GM21529 (cell line): ENCODE results near the gene LEMD2.

Experiments used
- ATAC-seq: cut with Tn5 transposase; IDR thresholded peaks from one replicate; pipeline ENCODE4 v1.9.1; 2021; ENCODE audit not compliant: unreplicated experiment

The LEMD2 gene

DNA sequence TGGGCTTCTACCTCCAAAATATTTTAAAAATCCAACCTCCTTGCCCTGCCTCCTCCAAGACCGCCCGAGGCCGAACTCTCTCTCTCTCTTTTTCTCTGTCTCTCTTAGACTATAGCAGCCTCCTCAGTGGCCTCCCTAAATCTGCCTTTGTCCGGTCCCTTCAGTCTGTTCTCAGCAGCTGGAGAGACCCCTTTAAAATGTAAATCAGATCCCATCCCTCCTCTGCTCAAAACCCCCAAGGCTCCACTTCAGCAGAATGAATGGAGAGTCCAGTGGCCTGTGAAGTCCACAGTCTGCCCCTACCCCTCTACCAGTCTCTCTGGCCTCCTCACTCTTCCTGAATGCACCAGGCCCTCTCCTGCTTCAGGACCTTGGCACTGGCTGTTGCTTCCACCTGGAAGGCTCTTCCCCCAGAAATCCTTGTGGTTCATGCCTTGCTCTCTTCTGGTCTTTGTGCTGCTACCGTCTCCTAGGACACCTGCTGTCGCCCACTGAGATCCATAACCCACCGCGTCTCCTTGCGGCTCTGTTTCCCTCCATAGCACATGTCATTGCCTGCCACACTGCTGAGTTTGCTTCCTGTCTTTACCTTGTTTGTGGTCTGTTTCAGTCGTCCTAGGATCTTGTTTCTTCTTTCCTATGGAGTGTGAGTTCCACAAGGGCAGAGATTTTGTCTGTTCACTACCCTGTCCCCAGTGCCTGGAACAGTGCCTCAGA is 8.9 kb upstream of the LEMD2 start:
- no peak for ATAC-seq

DNA sequence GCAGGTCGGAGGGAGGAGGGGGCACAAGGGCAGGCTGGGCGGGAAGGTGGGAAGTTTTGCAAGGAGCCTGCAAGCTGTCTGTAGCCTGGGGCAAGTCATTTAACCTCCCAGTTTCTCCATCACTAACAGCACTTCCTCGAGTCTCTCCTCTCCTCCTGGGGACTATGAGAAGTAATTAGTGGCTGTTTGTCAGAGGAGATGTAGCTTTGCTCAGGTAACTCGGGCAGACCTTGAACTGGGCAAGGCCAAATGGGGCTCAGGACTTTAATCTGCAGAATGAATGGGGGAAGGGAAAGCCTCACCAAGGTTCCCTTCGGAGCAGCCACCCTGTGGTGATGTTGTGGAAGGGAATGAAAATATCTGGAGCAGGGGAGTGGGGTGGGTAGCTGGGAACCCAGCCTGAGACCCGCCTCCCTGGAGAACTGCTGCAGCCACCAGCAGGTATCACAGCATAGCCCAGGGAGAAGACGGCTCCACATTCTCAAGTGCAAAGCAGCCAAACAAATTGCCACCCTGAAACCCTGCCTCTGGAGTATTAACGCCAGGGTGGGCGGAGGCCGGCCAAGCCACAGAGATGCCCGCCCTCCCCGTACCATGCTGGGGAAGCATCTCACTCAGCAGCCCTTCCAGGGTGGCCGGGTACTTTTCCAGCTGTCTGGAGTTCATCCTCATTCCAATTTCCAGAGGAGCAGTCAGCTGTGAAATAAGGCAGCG is 6.1 kb upstream of the LEMD2 start:
- no peak for ATAC-seq

DNA sequence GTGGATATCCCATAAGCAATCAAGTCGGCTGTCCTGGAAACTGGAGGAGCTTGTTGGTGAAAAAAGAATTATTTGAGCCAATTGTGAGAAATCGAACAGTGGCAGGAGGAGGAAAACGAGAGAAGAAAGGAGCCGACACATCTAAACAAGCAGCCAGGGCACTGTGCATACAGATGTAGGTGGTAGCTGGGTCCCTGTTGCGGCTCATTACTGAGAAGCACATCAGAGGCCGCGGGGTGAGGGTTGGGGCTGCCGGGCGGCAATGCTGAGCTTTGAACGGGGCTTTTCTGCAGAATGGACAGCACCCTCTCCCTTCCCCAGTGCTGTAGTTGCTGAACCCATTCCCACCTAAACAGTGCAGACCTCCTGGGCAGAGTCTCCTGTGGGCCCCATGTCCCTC is 4.1 kb upstream of the LEMD2 start:
- no peak for ATAC-seq

DNA sequence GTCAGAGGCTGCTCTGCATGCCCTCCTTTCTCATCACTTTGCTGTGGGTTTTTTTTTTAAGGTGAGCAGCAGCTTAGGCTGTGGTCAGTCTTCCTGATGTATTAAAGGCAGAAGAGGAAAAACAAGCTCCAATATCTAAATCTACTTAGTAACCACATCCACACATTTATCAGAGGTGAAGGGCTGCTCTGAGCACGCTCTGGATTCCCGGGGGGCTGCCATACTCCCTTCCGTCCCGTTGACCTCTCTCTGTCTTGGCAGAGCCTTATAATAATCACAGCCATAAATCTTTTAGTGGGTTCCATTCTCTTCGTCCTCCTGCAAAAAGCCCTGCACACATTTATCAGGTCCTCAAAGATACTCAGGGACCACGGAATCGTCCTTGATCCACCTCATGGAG is 2.7 kb upstream of the LEMD2 start:
- no peak for ATAC-seq

DNA sequence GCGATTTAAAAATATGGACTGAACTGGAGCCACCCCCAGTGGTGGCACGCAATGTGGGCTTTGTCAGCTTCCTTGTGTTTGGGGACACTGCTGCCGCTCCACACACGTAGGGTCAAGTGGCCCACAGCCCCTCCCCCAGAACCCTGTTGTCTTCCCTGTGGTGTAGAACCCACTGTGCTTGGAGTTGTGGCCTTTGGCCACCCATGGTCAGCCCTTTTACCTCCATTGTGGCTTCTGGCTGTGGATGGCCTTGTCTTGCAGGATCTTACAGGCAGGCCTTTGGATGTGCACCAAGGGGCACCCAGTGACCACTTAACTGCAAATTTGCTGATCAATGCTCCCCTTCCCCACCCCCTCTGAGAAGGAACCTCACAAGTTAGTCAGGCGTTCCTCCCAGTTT is 2.0 kb upstream of the LEMD2 start:
- no peak for ATAC-seq

- no peak for ATAC-seq
Measured at GRCh38 chr6:33790379-33790778, 1.4 kb upstream of the LEMD2 start.

DNA sequence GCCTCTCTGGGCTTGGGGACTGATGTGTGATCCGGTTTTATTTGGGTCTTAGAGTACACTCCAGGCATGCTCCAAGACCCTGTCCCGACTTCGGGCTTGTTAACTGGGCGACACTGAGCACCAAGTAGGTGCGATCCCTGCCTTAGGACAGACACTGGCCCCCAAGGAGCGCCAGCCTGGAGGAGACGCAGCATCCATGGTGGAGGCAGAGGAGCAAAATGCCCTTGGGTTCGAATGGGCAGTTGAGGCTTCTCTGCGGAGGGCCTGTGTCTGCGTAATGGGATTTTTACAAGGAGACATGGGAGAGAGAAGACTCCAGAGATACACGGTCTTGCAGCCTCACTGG is 593 bp upstream of the LEMD2 start:
- no peak for ATAC-seq

GRCh38 chr6:33787954-33788693 is 806 bp downstream of the LEMD2 start:
- ATAC-seq, result peak; percentile 42

GRCh38 chr6:33787346-33787953 is 1.5 kb downstream of the LEMD2 start:
- no peak for ATAC-seq

DNA sequence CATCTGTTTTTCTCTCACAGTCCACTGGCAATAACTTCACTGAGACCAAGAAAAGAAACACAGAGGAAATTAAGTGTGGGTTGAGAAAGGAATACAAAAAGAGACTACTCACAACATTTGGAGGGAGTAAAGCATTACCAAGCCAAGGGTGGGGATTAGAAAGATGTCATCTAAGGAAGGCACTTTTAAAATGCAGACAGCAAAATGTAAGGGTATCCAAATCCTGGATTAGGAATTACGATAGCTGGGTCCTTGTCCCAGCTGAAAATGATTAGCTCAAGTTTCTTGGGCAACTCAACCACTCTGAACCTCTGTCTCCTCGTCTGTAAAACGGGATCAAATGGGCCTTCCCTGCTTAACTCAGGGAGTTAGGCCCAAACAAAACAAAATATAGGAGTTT is 2.2 kb downstream of the LEMD2 start:
- no peak for ATAC-seq

DNA sequence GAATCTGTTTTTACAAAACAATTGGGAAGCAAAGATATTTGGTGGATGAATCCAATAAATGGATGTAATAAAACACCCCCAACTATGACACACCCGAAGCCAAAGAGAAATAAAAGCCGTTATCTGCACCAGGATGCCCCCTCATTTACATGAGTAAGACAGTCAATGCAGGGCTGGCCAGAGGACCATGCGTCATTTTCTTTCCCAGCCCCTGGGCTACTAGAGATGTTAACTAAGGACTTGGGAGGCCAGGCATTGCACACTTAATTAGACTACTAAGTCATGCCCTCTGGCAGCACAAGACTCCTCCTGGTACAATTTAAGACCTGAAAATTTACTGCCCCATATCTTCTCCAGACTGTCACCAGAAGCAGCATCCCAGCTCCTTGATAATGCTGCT is 3.2 kb downstream of the LEMD2 start:
- ATAC-seq, result no peak

DNA sequence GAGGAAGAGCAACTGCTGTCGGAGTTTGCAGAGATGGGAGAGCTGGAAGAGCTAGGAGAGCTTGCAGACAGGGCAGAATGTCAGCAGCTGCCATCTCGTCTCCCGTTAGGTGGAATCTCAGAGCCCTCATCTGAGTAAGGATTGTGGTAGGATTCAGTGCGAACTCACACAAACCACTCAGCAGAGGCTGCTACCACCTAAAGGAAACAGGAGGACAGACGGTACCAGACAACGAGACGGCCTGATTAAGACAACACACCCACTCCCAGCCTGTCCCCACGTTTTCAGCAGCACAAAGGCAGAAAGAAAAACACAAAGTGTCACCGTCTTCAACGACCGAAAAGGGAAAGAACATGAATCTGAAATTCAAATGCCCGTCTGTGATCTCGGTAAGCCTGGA is 4.1 kb downstream of the LEMD2 start:
- ATAC-seq, result no peak

- ATAC-seq, result no peak
Measured at GRCh38 chr6:33783781-33784520, 5.0 kb downstream of the LEMD2 start.

- no peak for ATAC-seq
Measured at GRCh38 chr6:33782561-33782960, 6.4 kb downstream of the LEMD2 start.

- ATAC-seq, result no peak
Measured at GRCh38 chr6:33781131-33781975, 7.6 kb downstream of the LEMD2 start.

DNA sequence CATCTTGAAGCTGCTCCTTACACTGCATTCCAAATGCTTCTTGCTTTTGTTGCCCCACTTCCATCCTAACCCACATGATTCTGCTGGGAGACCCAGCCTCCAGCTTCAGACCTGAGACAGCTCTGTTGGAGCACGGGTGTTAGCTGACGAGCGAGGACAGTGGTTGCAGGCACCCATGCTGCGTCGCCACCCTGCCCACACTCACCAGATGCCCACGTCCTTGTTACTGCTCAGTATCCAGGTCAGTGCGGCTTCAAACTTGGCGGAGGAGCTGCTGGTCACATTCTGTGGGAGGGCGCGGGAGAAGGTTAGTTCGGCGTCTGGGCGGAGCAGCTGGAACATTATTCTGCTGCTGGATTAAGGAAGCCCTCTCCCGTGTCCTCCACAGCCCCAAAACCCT is 9.0 kb downstream of the LEMD2 start:
- ATAC-seq, result no peak

GRCh38 chr6:33779290-33779689 is 9.6 kb downstream of the LEMD2 start:
- ATAC-seq, result no peak

DNA sequence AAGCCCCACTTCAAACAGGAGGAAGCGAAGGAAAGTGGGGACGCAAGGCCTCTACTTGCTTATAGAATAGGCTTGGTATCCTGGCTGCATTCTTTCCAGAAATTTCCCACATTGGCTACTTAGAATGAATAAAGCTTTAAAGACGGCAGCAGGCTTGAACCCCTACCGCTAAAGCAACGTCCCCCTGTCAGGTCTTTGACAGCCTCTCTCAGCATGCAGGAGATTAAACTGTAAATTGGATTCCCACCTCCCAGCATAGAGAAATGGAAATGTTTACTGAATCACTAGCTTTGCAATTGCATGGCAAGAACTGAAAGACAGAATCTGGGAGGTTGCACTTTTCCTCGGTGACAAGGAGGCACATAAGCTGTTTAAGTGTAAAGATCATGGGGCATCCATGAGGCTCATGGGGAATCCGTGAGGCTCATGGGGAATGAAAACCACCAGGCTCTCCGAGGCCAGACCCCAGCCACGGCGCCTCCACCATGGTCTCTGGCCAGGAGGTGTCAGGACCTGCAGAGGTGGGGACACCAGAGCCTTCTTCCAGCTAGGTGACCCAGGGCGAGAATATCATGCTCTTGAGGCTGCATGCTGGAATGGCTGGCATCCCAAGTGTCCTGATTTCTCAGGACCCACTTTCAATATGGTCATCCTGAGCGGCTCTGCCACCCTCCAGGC is 10.3 kb downstream of the LEMD2 start:
- ATAC-seq, result no peak
